OCI-LY3 (cell line): ENCODE results near the gene ALDOC.

Experiments used
- EZH2phosphoT487 ChIP-seq: fragments of 200-600 bp; shearing (Covaris generic); IDR thresholded peaks from 2 replicates; pipeline ENCODE4 v1.6.1; 2018; ENCODE audit warnings: antibody characterized with exemption, mixed run types, low read depth
- TF ChIP-seq, protein P1 (sequence below): fragments of 200-600, 300-600 bp; sonication (generic); IDR thresholded peaks from 2 replicates; pipeline ENCODE4 v1.5.1; 2014; ENCODE audit warnings: antibody characterized with exemption, low read length, low read depth

- TF ChIP-seq, protein P1, sequence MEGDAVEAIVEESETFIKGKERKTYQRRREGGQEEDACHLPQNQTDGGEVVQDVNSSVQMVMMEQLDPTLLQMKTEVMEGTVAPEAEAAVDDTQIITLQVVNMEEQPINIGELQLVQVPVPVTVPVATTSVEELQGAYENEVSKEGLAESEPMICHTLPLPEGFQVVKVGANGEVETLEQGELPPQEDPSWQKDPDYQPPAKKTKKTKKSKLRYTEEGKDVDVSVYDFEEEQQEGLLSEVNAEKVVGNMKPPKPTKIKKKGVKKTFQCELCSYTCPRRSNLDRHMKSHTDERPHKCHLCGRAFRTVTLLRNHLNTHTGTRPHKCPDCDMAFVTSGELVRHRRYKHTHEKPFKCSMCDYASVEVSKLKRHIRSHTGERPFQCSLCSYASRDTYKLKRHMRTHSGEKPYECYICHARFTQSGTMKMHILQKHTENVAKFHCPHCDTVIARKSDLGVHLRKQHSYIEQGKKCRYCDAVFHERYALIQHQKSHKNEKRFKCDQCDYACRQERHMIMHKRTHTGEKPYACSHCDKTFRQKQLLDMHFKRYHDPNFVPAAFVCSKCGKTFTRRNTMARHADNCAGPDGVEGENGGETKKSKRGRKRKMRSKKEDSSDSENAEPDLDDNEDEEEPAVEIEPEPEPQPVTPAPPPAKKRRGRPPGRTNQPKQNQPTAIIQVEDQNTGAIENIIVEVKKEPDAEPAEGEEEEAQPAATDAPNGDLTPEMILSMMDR = no peak
- no peak for TF ChIP-seq EZH2phosphoT487
Observed at GRCh38 chr17:28575126-28575795, 1.4 kb downstream of the ALDOC start.
